GM12865 (cell line): ENCODE data around the gene LIN28B.
"Not testable (repeated sequence)": the region's sequence is repeated elsewhere in the genome, so short reads cannot be mapped to it uniquely, and the experiment has no call there.

Experiments used
- DNase-seq: peaks from one replicate; pipeline ENCODE4 v3.0.0; 2010; ENCODE audit warnings: low read depth
- H3K4me3 ChIP-seq: 2 replicates; pipeline ENCODE4 v1.5.1; 2011; ENCODE audit warnings: mild to moderate bottlenecking, low read depth, low read length, control low read depth
- CTCF ChIP-seq: IDR thresholded peaks from 2 replicates; pipeline ENCODE4 v1.5.1; 2011; ENCODE audit warnings: low read length, control low read depth, low read depth, inconsistent platforms; ENCODE audit not compliant: insufficient read depth; ENCODE audit errors: missing control alignments

LIN28B gene

GRCh38 chr6:104983296-104983695, 26.4 kb downstream of the LIN28B start:
- no peak for DNase-seq
- no peak for TF ChIP-seq CTCF
- no peak overlapping the region for H3K4me3 ChIP-seq

- TF ChIP-seq CTCF = no peak
- H3K4me3 ChIP-seq = no peak overlapping the region
- DNase-seq = no peak
Measured at GRCh38 chr6:104983776-104984175, 26.9 kb downstream of the LIN28B start.

- DNase-seq = no peak
- no peak overlapping the region for H3K4me3 ChIP-seq
- TF ChIP-seq CTCF = no peak
Measured at GRCh38 chr6:104984831-104985230, 27.9 kb downstream of the LIN28B start.

GRCh38 chr6:104985875-104986274, 29.0 kb downstream of the LIN28B start:
- not testable (repeated sequence) for DNase-seq, H3K4me3 ChIP-seq

GRCh38 chr6:104986625-104987024, 29.7 kb downstream of the LIN28B start:
- no peak for DNase-seq
- no peak for TF ChIP-seq CTCF
- no peak overlapping the region for H3K4me3 ChIP-seq

GRCh38 chr6:104987218-104987617, 30.3 kb downstream of the LIN28B start:
- DNase-seq = no peak
- no peak overlapping the region for H3K4me3 ChIP-seq

GRCh38 chr6:104990085-104990484, 33.2 kb downstream of the LIN28B start:
- no peak for DNase-seq
- H3K4me3 ChIP-seq = no peak overlapping the region
- no peak for TF ChIP-seq CTCF

More at GRCh38 chr6:104987218-104987617, 30.3 kb downstream of the LIN28B start:
- no peak for TF ChIP-seq CTCF

GRCh38 chr6:104991062-104991461, 34.2 kb downstream of the LIN28B start:
- H3K4me3 ChIP-seq, DNase-seq: not testable (repeated sequence)

GRCh38 chr6:104993576-104993975, 36.7 kb downstream of the LIN28B start:
- not testable (repeated sequence) for H3K4me3 ChIP-seq, DNase-seq
